ENCODE measurements around the gene ADAM8. TPM values are rescaled to one million over a fixed set of nuclear protein-coding genes. Genes with fewer than 3 reads are reported as not detected.
"Not testable (repeated sequence)": the region's sequence is repeated elsewhere in the genome, so short reads cannot be mapped to it uniquely, and the experiment has no call there.

Gene ADAM8
- 6.2 and 7.1 TPM in 2 replicates for total RNA-seq (ENCODE audit: low replicate concordance)
- long read RNA-seq: 0 reads

DNA sequence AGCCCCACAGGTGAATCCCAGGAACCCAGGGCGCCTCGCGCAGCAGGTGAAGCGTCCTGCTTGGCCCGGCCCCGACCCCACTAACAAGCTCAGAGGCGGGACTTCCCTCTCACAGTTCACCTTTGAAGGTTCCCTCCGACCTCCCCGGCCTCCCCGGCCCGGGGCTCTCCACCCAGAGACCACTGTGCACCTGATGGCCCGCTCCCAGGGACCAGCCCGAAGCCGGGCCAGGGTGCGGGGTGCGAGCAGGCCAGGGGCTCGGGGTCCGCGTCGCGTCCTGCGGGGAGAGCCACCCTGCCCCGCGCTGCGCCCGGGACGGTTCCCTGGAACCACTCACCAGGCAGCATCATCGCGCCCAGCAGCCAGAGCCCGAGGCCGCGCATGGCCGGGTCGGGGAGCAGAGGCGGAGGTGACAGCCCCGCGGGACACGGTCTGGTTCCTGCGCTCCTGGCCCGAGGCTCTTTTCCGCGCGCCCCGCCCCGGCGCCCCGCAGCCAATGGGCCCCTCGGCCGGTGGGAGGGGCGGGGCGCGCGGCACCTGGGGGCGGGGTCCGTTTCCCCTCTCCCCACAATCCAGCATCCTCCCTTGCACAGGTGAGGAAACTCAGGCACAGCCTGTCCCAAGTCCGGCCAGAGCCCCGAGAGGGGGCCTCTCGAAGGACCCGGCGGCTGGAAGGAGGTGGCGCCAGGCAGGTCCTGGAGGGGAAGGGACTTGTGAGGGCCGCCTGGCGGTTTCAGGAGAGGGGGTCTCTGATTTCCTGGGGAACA lies at the start of gene ADAM8:
Gene ADAM8, minus strand, starts transcription at position 434 of the 767 bp plus-strand sequence. Its CDS starts 51 bp downstream, at position 383.
- TF ChIP-seq, protein P1, sequence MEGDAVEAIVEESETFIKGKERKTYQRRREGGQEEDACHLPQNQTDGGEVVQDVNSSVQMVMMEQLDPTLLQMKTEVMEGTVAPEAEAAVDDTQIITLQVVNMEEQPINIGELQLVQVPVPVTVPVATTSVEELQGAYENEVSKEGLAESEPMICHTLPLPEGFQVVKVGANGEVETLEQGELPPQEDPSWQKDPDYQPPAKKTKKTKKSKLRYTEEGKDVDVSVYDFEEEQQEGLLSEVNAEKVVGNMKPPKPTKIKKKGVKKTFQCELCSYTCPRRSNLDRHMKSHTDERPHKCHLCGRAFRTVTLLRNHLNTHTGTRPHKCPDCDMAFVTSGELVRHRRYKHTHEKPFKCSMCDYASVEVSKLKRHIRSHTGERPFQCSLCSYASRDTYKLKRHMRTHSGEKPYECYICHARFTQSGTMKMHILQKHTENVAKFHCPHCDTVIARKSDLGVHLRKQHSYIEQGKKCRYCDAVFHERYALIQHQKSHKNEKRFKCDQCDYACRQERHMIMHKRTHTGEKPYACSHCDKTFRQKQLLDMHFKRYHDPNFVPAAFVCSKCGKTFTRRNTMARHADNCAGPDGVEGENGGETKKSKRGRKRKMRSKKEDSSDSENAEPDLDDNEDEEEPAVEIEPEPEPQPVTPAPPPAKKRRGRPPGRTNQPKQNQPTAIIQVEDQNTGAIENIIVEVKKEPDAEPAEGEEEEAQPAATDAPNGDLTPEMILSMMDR (conservative IDR thresholded peaks at IDR 0.05): no peak
- Mint-ChIP-seq H3K4me3 (peak within 1 kb of the TSS; percentile 28), H3K9me3 (no peaks in the 10 kb centered on the region), H3K27me3 (peaks cover 3% of the 10 kb centered on the region), H3K27ac (peak within 1 kb of the TSS; percentile 98), H3K4me1 (ENCODE audit: unreplicated experiment) (peaks cover 8% of the 10 kb centered on the region), H3K36me3 (no peaks in the 10 kb centered on the region)
- no peak for DNase-seq (ENCODE audit: extremely low spot score, unreplicated experiment)

DNA sequence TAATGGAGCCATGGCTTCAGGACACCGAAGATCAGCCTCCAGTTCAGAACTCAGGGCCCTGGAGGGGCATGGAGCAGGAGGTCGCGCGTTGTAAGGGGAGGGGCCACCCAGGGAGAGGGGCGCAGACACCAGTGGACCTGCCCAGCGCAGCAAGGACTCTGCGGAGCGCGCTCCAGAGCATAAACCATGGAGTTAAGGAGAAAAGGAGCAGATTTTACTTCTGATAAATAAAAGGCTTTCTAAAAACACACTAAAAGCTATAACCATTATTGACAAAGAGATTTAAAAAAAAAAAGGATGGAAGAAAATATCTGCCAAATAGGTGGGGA lies 49.5 kb upstream of the ADAM8 start:
- no peak for DNase-seq (ENCODE audit: extremely low spot score, unreplicated experiment)
- Mint-ChIP-seq H3K9me3 (no peaks in the 10 kb centered on the region), H3K4me1 (ENCODE audit: unreplicated experiment) (peaks cover 10% of the 10 kb centered on the region), H3K36me3 (no peaks in the 10 kb centered on the region), H3K27ac (peak overlapping the region; percentile 48), H3K4me3 (peak overlapping the region; percentile 73), H3K27me3 (peaks cover 38% of the 10 kb centered on the region)
- TF ChIP-seq, protein P1 (conservative IDR thresholded peaks at IDR 0.05): no peak

DNA sequence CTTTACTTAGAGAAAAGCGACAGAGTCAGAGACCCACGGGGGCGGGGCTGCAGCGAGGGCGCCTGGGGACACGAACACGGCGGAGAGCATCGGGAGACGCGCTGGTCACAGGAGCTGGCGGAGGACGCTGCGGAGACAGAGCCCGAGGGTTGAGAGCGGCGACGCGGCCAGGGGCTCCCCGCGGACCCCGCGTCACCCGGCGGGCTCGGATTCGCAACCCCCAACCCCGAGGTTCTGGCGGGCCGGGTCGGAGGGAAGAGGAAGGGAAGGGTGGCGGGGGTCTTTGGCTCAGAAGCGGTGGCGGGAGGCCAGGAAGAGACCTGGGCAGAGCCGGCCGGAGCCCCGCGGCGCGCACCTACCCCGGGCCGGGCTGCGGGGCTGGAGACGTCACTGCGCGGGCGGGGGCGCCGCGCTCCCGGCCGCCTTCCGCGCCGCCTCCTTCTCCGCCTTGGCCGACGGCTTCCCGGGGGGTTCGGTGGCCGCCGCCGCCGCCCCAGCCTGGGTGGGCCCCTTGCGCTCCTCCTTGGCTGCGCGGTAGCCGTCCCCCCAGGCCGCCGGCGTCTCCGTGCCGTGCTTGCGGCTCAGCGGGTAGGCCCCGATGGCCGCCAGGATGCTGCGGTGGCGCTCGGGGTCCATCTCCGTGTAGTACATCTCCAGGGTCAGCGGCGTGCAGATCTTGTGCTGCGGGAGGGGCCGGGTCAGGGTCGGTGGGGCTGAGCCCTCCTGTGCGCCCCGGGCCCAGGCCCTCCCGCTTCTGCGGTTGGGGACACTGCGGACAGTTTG lies 49.0 kb upstream of the ADAM8 start:
- peak overlapping the region; percentile 48 for H3K27ac Mint-ChIP-seq
- H3K9me3 Mint-ChIP-seq: no peaks in the 10 kb centered on the region
- peaks cover 10% of the 10 kb centered on the region for H3K4me1 Mint-ChIP-seq (ENCODE audit: unreplicated experiment)
- H3K4me3 Mint-ChIP-seq: peak overlapping the region; percentile 85
- no peak for DNase-seq (ENCODE audit: extremely low spot score, unreplicated experiment)
- H3K27me3 Mint-ChIP-seq: peaks cover 32% of the 10 kb centered on the region
- TF ChIP-seq, protein P1 (conservative IDR thresholded peaks at IDR 0.05): no peak
- no peaks in the 10 kb centered on the region for H3K36me3 Mint-ChIP-seq

DNA sequence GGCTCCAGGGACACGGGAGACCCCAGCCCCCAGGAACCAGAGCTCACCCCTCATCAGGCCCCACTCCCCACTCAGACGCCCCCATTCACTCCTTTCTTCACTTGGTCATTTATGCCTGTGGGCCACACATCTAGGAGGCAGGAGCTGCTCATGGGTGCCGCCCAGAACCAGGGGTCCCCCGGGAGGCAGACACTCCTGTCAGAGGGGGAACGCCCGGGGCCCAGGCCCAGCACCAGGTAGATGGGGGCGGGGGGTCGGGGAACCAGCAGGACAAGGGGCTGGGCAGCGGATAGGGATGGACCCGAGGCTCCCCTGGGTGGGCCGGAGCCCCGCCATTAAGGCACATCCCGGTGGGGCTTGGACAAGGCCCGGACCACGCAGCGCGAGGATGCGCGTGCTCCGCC lies 48.2 kb upstream of the ADAM8 start:
- no peak overlapping the region for H3K4me3 Mint-ChIP-seq
- TF ChIP-seq, protein P1 (conservative IDR thresholded peaks at IDR 0.05): no peak
- no peaks in the 10 kb centered on the region for H3K9me3 Mint-ChIP-seq
- peaks cover 36% of the 10 kb centered on the region for H3K27me3 Mint-ChIP-seq
- H3K27ac Mint-ChIP-seq: no peak overlapping the region
- no peaks in the 10 kb centered on the region for H3K36me3 Mint-ChIP-seq
- DNase-seq (ENCODE audit: extremely low spot score, unreplicated experiment): no peak
- H3K4me1 Mint-ChIP-seq (ENCODE audit: unreplicated experiment): peaks cover 10% of the 10 kb centered on the region

DNA sequence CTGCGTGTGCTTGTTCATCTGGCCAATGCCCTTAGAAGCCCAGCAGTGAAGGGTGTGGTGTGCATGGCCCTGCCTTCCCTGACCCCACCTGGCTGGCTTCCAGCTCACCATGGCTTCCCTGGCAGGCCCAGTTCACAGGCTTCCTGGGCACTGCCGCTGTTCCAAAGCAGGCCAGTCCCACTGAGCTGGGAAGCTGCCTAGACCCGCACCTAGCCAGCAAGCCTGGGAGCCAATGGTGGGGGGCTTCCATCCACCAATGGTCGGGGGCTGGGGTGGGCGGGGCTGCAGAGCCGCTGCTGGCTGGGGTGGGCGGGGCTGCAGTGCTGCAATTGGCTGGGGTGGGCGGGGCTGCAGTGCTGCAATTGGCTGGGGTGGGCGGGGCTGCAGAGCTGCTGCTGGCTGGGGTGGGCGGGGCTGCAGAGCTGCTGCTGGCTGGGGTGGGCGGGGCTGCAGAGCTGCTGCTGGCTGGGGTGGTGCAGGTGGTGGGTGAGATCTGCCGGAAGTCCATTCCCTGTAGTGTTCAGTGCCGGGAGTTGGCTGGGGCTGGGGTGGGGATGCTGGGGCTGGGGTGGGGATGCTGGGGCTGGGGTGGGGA lies 47.6 kb upstream of the ADAM8 start:
- H3K27ac Mint-ChIP-seq: no peak overlapping the region
- peaks cover 34% of the 10 kb centered on the region for H3K27me3 Mint-ChIP-seq
- no peaks in the 10 kb centered on the region for H3K36me3 Mint-ChIP-seq
- TF ChIP-seq, protein P1 (conservative IDR thresholded peaks at IDR 0.05): no peak
- H3K4me1 Mint-ChIP-seq (ENCODE audit: unreplicated experiment): peaks cover 8% of the 10 kb centered on the region
- no peak overlapping the region for H3K4me3 Mint-ChIP-seq
- H3K9me3 Mint-ChIP-seq: no peaks in the 10 kb centered on the region
- DNase-seq (ENCODE audit: extremely low spot score, unreplicated experiment): no peak

DNA sequence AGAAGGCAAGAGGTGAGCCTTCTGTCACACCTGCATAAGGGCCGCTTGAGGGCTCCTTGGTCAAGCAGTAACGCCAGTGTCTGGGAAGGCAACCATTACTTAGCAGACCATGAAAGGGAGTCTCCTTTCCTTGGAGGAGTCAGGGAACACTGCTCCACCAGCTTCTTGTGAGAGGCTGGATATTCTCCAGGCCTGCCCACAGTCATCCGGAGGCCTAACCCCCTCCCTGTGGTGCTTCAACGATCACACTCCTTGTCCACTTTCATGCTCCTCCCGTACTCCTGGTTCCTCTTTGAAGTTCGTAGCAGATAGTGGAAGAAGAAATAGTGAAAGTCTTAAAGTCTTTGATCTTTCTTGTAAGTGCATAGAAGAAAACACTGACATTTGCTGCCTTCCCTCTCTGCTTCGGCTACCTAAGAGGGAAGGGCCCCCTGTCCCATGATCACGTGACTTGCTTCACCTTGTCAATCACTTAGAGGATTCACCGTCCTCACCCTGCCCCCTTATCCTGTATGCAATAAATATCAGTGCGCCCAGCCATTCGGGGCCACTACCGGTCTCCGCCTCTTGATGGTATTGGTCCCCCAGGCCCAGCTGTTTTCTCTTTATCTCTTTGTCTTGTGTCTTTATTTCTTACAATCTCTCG lies 45.5 kb upstream of the ADAM8 start:
- not testable (repeated sequence) for H3K4me3 Mint-ChIP-seq; DNase-seq (ENCODE audit: extremely low spot score, unreplicated experiment); H3K9me3 Mint-ChIP-seq; H3K27ac Mint-ChIP-seq; H3K4me1 Mint-ChIP-seq (ENCODE audit: unreplicated experiment); H3K36me3 Mint-ChIP-seq
- H3K27me3 Mint-ChIP-seq: peaks cover 28% of the 10 kb centered on the region

DNA sequence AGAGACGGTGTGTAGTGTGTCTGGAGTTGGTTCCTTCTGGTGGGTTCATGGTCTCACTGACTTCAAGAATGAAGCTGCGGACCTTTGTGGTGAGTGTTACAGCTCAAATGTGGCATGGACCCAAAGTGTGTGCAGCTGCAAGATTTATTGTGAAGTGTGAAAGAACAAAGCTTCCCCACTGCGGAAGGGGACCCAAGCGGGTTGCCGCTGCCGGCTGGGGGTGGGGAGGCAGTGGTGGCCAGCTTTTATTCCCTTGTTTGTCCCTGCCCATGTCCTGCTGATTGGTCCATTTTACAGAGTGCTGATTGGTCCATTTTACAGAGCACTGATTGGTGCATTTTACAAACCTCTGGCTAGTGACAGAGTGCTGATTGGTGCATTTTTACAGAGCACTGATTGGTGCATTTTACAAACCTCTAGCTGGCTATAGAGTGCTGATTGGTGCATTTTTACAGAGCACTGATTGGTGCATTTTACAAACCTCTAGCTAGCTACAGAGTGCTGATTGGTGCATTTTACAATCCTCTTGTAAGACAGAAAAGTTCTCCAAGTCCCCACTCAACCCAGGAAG lies 44.3 kb upstream of the ADAM8 start:
- not testable (repeated sequence) for H3K4me3 Mint-ChIP-seq; H3K27ac Mint-ChIP-seq; H3K36me3 Mint-ChIP-seq; DNase-seq (ENCODE audit: extremely low spot score, unreplicated experiment); H3K9me3 Mint-ChIP-seq; H3K4me1 Mint-ChIP-seq (ENCODE audit: unreplicated experiment)
- peaks cover 18% of the 10 kb centered on the region for H3K27me3 Mint-ChIP-seq
